ENCODE results near the gene BCOR. TPM values are rescaled to one million over a fixed set of nuclear protein-coding genes. Genes with fewer than 3 reads are reported as not detected.

Gene BCOR
- total RNA-seq, 1 experiment from 2014 or later, result 35.1 TPM

DNA sequence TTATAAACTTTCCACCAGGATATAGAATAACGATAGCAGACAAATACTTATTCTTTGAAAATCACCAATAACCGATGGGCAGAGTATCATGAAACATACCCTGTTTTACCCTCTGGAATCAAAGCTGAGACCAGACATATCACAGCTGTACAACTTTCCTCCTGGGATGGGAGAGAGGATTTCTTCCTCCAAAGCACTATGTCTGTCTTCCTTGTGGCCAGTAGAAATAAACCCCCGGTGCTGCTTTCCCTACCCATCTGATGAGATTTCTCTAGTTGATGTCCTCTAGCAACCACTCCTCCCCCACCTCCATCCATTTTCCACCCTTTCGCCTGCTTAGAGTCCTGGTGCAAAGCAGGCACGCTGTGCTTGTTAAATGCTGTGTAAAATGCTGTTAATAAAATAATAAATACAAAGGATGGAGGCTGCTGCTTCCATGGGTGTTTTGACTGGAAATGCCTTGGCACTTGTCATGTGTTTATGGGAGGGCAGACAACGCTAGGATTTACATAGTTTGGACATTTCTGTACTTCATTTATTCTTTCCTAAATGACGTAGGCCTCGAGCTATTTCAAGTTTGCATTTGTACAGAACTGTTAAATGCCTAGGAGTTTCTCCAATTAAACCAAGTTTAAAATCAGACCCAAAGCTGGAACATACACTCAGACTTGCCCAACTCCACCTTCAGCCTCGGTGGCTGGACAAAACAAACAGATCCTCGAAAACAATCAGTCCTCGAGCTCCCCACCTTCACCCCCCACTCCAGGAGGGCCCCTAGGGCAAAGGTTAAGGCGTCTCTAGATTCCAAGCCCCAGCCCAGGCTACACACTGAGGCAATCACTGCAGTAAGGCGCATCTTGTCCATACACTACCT is 10.1 kb downstream of the BCOR start:
- POLR2A ChIA-PET, result interaction anchor here (1.2 kb wide), 1 partner anchor 11 kb away, joined by 3 read pairs; no protein-coding TSS in a partner anchor

More for the DNA sequence above, 10.1 kb downstream of the BCOR start:
- Histone ChIP-seq H3K36me3 (ENCODE audit: control insufficient read depth in 1 of 2, insufficient read depth in 2 of 2, low read length in 2 of 2) (no peaks in the 10 kb centered on the region), H4K20me1 (ENCODE audit: insufficient read depth) (peaks cover 15% of the 10 kb centered on the region; the same call in 1 of the 2 replicates), H3K9me3 (ENCODE audit: control insufficient read depth in 1 of 2, insufficient read depth in 1 of 2, low read depth in 1 of 2, low read length in 2 of 2) (no peaks in the 10 kb centered on the region), H3K4me1 (ENCODE audit: control insufficient read depth in 1 of 2, insufficient read depth in 2 of 2, low read length in 2 of 2) (peaks cover 61 to 91% of the 10 kb centered on the region in 2 experiments), H3K4me3 (replicated peaks in 1 of 2; ENCODE audit: low read depth in 1 of 2, low read length in 2 of 2) (no peak overlapping the region), H3K27ac (ENCODE audit: low read depth, low read length) (no peak overlapping the region), H3K4me2 (ENCODE audit: low read length) (no peak overlapping the region), H3K9me2 (ENCODE audit: insufficient read depth) (no peaks in the 10 kb centered on the region), H2AFZ (ENCODE audit: low read depth, low read length, poor library complexity, severe bottlenecking) (no peak overlapping the region), H3K9ac (ENCODE audit: low read length) (no peak overlapping the region), H3K27me3 (ENCODE audit: insufficient read depth, low read length) (no peaks in the 10 kb centered on the region), H3K79me2 (ENCODE audit: insufficient read depth, low read length) (peaks cover 100% of the 10 kb centered on the region)
- TF ChIP-seq CBX3 (IDR thresholded peaks at IDR 0.05; ENCODE audit: low read depth), result no peak
- TF ChIP-seq REST (IDR thresholded peaks at IDR 0.05; ENCODE audit: low read depth), result no peak
- TF ChIP-seq TCF7L2 (IDR thresholded peaks at IDR 0.05; ENCODE audit: borderline replicate concordance, extremely low read depth, insufficient read depth, insufficient read length), result no peak
- TF ChIP-seq FOSL1 (IDR thresholded peaks at IDR 0.05; ENCODE audit: low read depth), result no peak
- TF ChIP-seq SIN3A (IDR thresholded peaks at IDR 0.05; ENCODE audit: low read depth), result no peak
- no peak for TF ChIP-seq POLR2AphosphoS5 (IDR thresholded peaks at IDR 0.05; ENCODE audit: low read depth, low read length)
- no peak for TF ChIP-seq POLR2A (IDR thresholded peaks at IDR 0.05; ENCODE audit: borderline replicate concordance, extremely low read depth, insufficient read depth, insufficient read length)
- TF ChIP-seq ELF1 (IDR thresholded peaks at IDR 0.05; ENCODE audit: borderline replicate concordance, low read depth), result no peak
- no peak for TF ChIP-seq JUND (IDR thresholded peaks at IDR 0.05)
- TF ChIP-seq, protein P1, sequence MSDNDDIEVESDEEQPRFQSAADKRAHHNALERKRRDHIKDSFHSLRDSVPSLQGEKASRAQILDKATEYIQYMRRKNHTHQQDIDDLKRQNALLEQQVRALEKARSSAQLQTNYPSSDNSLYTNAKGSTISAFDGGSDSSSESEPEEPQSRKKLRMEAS (IDR thresholded peaks at IDR 0.05), result no peak
- CTCF ChIA-PET, result no interaction called here
- ATAC-seq, result no peak
- no TSS peak for BruUV-seq (replicated peaks)
- DNase-seq (ENCODE audit: low read depth, low spot score), result no peak
- intact Hi-C loops (cut with micrococcal nuclease), result no loop called here
- RAD21 ChIA-PET (ENCODE audit: low non-redundant PET in 1 of 2, low total read pairs in 2 of 2, uncharacterized antibody in 2 of 2, unreplicated experiment in 2 of 2), result interaction anchor here in 1 of 2 experiments (0.6 kb wide), 1 partner anchor 105 kb away, joined by 4 read pairs; no protein-coding TSS in a partner anchor
